H9 (cell line): ENCODE measurements around the gene ARHGEF1. TPM values are rescaled to one million over a fixed set of nuclear protein-coding genes. Genes with fewer than 3 reads are reported as not detected.

ENCODE experiments used
- DNase-seq: peaks from one replicate; pipeline ENCODE4 v3.0.0-alpha.2; 2017
- H2AFZ ChIP-seq: one replicate; pipeline ENCODE4 v1.6.1; 2013; ENCODE audit warnings: mild to moderate bottlenecking, low read length, control low read depth, moderate library complexity
- H2AK5ac ChIP-seq: 2 replicates; pipeline ENCODE4 v1.6.1; 2013; ENCODE audit warnings: low read length, control low read depth, mixed read lengths; ENCODE audit not compliant: insufficient read length
- H2BK120ac ChIP-seq: one replicate; pipeline ENCODE4 v1.6.1; 2013; ENCODE audit warnings: low read depth, mild to moderate bottlenecking, low read length, control low read depth, inconsistent platforms; ENCODE audit not compliant: poor library complexity, severe bottlenecking
- H2BK12ac ChIP-seq: 2 replicates; pipeline ENCODE4 v1.6.1; 2013; ENCODE audit warnings: low read length, control low read depth, mixed read lengths, low read depth; ENCODE audit not compliant: insufficient read length
- H2BK15ac ChIP-seq: 2 replicates; pipeline ENCODE4 v1.6.1; 2013; ENCODE audit warnings: low read depth, low read length, control low read depth
- H2BK20ac ChIP-seq: one replicate; pipeline ENCODE4 v1.6.1; 2013; ENCODE audit warnings: low read depth, mild to moderate bottlenecking, low read length, control low read depth, inconsistent platforms; ENCODE audit not compliant: poor library complexity, severe bottlenecking
- H2BK5ac ChIP-seq: 2 replicates; pipeline ENCODE4 v1.6.1; 2013; ENCODE audit warnings: low read length, control low read depth, mixed read lengths; ENCODE audit not compliant: insufficient read length
- H3K14ac ChIP-seq: 2 replicates; pipeline ENCODE4 v1.6.1; 2013; ENCODE audit warnings: low read length, control low read depth; ENCODE audit not compliant: insufficient read depth
- H3K18ac ChIP-seq: 2 replicates; pipeline ENCODE4 v1.6.1; 2013; ENCODE audit warnings: low read depth, mild to moderate bottlenecking, mixed read lengths, low read length, control low read depth; ENCODE audit not compliant: insufficient read length
- H3K23ac ChIP-seq: 2 replicates; pipeline ENCODE4 v1.6.1; 2013; ENCODE audit warnings: low read length, control low read depth, mixed read lengths, low read depth; ENCODE audit not compliant: insufficient read length
- H3K23me2 ChIP-seq: 2 replicates; pipeline ENCODE4 v1.6.1; 2013; ENCODE audit warnings: low read depth, mild to moderate bottlenecking, mixed read lengths, low read length, control low read depth; ENCODE audit not compliant: insufficient read length, poor library complexity, severe bottlenecking
- H3K27ac ChIP-seq: 2 replicates; pipeline ENCODE4 v1.5.1; 2013; ENCODE audit warnings: low read length, control low read depth, mixed read lengths, low read depth; ENCODE audit not compliant: insufficient read length
- H3K27me3 ChIP-seq: 2 replicates; pipeline ENCODE4 v1.6.1; 2013; ENCODE audit warnings: low read length, control low read depth, inconsistent platforms; ENCODE audit not compliant: insufficient read depth
- H3K4ac ChIP-seq: 2 replicates; pipeline ENCODE4 v1.6.1; 2013; ENCODE audit warnings: low read depth, mild to moderate bottlenecking, control low read depth, inconsistent platforms, low read length, moderate library complexity
- H3K4me1 ChIP-seq: 2 replicates; pipeline ENCODE4 v1.6.1; 2013; ENCODE audit warnings: low read length, control low read depth, inconsistent platforms; ENCODE audit not compliant: insufficient read depth
- H3K4me2 ChIP-seq: 2 replicates; pipeline ENCODE4 v1.6.1; 2013; ENCODE audit warnings: low read length, control low read depth, mixed read lengths; ENCODE audit not compliant: insufficient read length, insufficient read depth
- H3K56ac ChIP-seq: 2 replicates; pipeline ENCODE4 v1.6.1; 2013; ENCODE audit warnings: low read depth, mild to moderate bottlenecking, mixed read lengths, low read length, control low read depth; ENCODE audit not compliant: insufficient read length
- H3K79me1 ChIP-seq: 2 replicates; pipeline ENCODE4 v1.6.1; 2013; ENCODE audit warnings: low read depth, mild to moderate bottlenecking, moderate library complexity, low read length, control low read depth, inconsistent platforms; ENCODE audit not compliant: insufficient read depth, poor library complexity, severe bottlenecking
- H3K79me2 ChIP-seq: 2 replicates; pipeline ENCODE4 v1.6.1; 2013; ENCODE audit warnings: low read length, control low read depth, inconsistent platforms; ENCODE audit not compliant: insufficient read depth
- H3K9ac ChIP-seq: 2 replicates; pipeline ENCODE4 v1.6.1; 2013; ENCODE audit warnings: low read length, control low read depth, mixed read lengths; ENCODE audit not compliant: insufficient read length; ENCODE audit errors: extremely low read depth
- H3K9me3 ChIP-seq: one replicate; pipeline ENCODE4 v1.6.1; 2013; ENCODE audit warnings: low read depth, low read length, inconsistent platforms; ENCODE audit not compliant: control insufficient read depth
- H3T11ph ChIP-seq: one replicate; pipeline ENCODE4 v1.6.1; 2013; ENCODE audit warnings: mild to moderate bottlenecking, low read length, control low read depth, inconsistent platforms
- H4K20me1 ChIP-seq: one replicate; pipeline ENCODE4 v1.6.1; 2013; ENCODE audit not compliant: control insufficient read depth, insufficient read length, insufficient read depth
- H4K5ac ChIP-seq: 2 replicates; pipeline ENCODE4 v1.6.1; 2013; ENCODE audit warnings: low read depth, mild to moderate bottlenecking, mixed read lengths, low read length, control low read depth; ENCODE audit not compliant: insufficient read length
- H4K8ac ChIP-seq: replicated peaks from 2 replicates; pipeline ENCODE4 v1.6.1; 2013; ENCODE audit warnings: low read length, control low read depth, mixed read lengths, low read depth; ENCODE audit not compliant: insufficient read length
- H4K91ac ChIP-seq: 2 replicates; pipeline ENCODE4 v1.6.1; 2013; ENCODE audit warnings: low read depth, mild to moderate bottlenecking, moderate library complexity, mixed read lengths, low read length, control low read depth; ENCODE audit not compliant: insufficient read length
- H3K27ac Mint-ChIP-seq, 3 experiments: 2 replicates in 2 of 3; 3 replicates in 1 of 3; pipeline ENCODE4 v1.8.0; 2020 to 2021; ENCODE audit warnings: mixed read lengths in 3 of 3, mild to moderate bottlenecking in 1 of 3, moderate library complexity in 1 of 3
- H3K27me3 Mint-ChIP-seq: 2 replicates; pipeline ENCODE4 v1.8.0; 2021; ENCODE audit warnings: low read depth, mild to moderate bottlenecking, moderate library complexity, mixed read lengths
- H3K36me3 Mint-ChIP-seq, 3 experiments: 2 replicates in 2 of 3; 3 replicates in 1 of 3; pipeline ENCODE4 v1.8.0; 2020 to 2021; ENCODE audit warnings: low read depth in 3 of 3, mixed read lengths in 3 of 3; ENCODE audit not compliant: insufficient read depth in 1 of 3
- H3K4me1 Mint-ChIP-seq, 2 experiments: 2 replicates each; pipeline ENCODE4 v1.8.0; 2020; ENCODE audit warnings: mixed read lengths in 2 of 2
- H3K4me3 Mint-ChIP-seq, 2 experiments: 2 replicates in 1 of 2; 3 replicates in 1 of 2; pipeline ENCODE4 v1.8.0; 2020 to 2021; ENCODE audit warnings: mild to moderate bottlenecking in 2 of 2, mixed read lengths in 2 of 2, moderate library complexity in 1 of 2
- H3K9me3 Mint-ChIP-seq, 2 experiments: 2 replicates in 1 of 2; 3 replicates in 1 of 2; pipeline ENCODE4 v1.8.0; 2020; ENCODE audit warnings: mild to moderate bottlenecking in 2 of 2, mixed read lengths in 2 of 2, moderate library complexity in 1 of 2
- WGBS: extraction: QIAGEN DNeasy Blood & Tissue Kit; methylation state at CpG from one replicate; pipeline ENCODE4 v1.1.7; 2013; ENCODE audit warnings: missing lambda C conversion rate, low lambda C conversion rate, mixed read lengths; ENCODE audit not compliant: insufficient read length; ENCODE audit errors: extremely low coverage; 5-methylcytosine and 5-hydroxymethylcytosine counted together
- total RNA-seq: library from RNA; stranded (reverse); gene quantifications from 2 replicates; pipeline ENCODE4 v1.2.1, GENCODE V29; 2021
- TF ChIP-seq, protein P1 (sequence below): fragments of 200-600 bp; sonication (generic); conservative IDR thresholded peaks from 3 replicates; pipeline ENCODE4 v1.8.0; 2021; ENCODE audit warnings: antibody characterized with exemption, mild to moderate bottlenecking

Gene ARHGEF1
- total RNA-seq, 1 experiment from 2014 or later: 50.3 TPM

DNA sequence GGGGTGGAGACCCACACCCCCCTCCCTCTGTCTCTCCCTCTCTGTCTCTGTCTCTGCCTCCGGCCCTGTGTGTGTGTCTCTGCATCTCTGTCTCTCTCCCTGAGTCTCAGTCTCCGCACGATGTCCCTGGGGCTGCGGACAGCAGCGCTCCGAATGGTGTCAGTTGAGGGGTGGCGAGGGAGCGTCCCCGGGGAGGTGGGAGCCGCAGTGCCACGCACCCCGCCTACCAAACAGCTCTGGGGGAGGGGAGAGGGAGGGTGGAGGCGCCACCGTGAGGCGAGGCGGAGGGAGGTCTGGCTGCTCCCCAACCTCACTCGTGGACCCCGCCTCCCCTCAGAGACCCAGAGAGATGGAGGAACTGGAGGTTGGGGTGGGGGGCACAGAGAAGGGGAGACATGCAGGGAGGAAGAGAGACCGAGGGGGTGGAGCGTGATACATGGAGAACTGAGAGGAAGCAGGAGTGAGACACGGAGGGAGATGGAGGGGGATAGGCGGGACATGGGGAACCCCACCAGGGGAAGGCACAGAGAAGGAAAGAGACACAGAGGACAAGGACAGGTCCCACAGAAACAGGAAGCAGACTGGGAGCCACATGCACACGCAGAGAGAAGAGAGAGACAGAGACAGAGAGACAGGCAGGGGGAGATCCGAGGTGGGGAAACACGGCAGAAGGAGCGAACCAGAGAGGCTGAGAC lies 38.0 kb downstream of the ARHGEF1 start:
- Histone ChIP-seq H3K23ac (no peak overlapping the region), H3K4me2 (no peak overlapping the region), H3K56ac (no peak overlapping the region), H2BK120ac (no peak overlapping the region), H2BK15ac (no peak overlapping the region), H3K9ac (no peak overlapping the region), H2BK20ac (no peak overlapping the region), H3K9me3 (no peaks in the 10 kb centered on the region), H4K5ac (no peak overlapping the region), H2BK12ac (no peak overlapping the region), H2AFZ (no peak overlapping the region), H3K4me1 (no peaks in the 10 kb centered on the region; the same call in 1 of the 2 replicates), H3K14ac (no peak overlapping the region), H3K18ac (no peak overlapping the region), H3K27me3 (peaks cover 93% of the 10 kb centered on the region), H4K20me1 (peaks cover 5% of the 10 kb centered on the region), H2BK5ac (no peak overlapping the region), H3T11ph (no peak overlapping the region), H3K23me2 (no peaks in the 10 kb centered on the region), H3K79me1 (no peaks in the 10 kb centered on the region), H4K8ac (no peak overlapping the region), H3K79me2 (no peaks in the 10 kb centered on the region), H4K91ac (no peak overlapping the region), H2AK5ac (no peak overlapping the region), H3K27ac (no peak overlapping the region), H3K4ac (no peak overlapping the region)
- no peak overlapping the region for H3K27ac Mint-ChIP-seq
- no peak for DNase-seq
- H3K9me3 Mint-ChIP-seq: no peaks in the 10 kb centered on the region; a peak in 2 of 5 replicates
- H3K4me3 Mint-ChIP-seq: peak overlapping the region in 1 of 2 experiments; percentile 55; a peak in 3 of 5 replicates
- H3K36me3 Mint-ChIP-seq: no peaks in the 10 kb centered on the region
- no CpG with 5 or more reads among the region's 26 CpGs for WGBS
- TF ChIP-seq, protein P1, sequence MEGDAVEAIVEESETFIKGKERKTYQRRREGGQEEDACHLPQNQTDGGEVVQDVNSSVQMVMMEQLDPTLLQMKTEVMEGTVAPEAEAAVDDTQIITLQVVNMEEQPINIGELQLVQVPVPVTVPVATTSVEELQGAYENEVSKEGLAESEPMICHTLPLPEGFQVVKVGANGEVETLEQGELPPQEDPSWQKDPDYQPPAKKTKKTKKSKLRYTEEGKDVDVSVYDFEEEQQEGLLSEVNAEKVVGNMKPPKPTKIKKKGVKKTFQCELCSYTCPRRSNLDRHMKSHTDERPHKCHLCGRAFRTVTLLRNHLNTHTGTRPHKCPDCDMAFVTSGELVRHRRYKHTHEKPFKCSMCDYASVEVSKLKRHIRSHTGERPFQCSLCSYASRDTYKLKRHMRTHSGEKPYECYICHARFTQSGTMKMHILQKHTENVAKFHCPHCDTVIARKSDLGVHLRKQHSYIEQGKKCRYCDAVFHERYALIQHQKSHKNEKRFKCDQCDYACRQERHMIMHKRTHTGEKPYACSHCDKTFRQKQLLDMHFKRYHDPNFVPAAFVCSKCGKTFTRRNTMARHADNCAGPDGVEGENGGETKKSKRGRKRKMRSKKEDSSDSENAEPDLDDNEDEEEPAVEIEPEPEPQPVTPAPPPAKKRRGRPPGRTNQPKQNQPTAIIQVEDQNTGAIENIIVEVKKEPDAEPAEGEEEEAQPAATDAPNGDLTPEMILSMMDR: no peak
- peaks cover 16% of the 10 kb centered on the region for H3K27me3 Mint-ChIP-seq
- H3K4me1 Mint-ChIP-seq: peaks cover 0 to 14% of the 10 kb centered on the region in 2 experiments; a peak in 2 of 4 replicates
